ENCODE results near the gene ARHGAP23.

DNA sequence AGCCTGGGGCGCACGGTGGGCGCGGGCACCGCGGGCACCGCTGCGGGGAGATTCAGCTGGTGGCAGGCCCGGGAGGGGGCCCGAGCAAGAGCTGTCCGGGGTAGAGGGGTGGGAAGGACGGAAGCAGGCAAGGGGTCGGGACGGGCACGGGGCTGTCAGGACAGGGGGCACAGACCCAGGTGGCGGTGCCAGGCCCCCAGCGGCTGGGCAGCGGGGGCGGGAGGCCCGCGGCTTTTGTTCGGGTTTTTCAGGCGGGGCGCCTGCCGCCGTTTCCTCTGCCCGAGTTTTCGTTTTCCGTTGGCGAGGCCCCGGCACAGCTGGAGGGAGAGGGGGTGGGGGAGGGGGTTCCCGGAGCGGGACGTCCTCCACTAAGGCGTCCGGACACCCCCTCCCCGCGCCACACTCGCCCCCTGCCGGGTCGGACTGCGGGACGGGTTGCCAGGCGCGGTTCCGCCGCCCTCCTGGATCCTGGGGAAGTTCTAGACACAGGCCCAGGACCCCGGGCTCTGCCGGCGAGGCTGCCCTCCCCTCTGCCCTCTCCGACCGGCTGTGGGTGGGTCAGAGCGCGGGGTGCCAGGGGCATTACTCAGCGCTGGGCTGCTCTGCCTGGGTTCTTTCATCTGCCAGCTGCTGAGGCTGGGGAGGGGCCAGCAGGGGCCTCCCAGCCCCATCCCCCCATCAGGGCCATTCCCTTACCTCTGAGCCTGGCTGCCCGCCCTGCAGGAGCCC lies 543 bp downstream of the ARHGAP23 start:
- TF ChIP-seq, protein P1, sequence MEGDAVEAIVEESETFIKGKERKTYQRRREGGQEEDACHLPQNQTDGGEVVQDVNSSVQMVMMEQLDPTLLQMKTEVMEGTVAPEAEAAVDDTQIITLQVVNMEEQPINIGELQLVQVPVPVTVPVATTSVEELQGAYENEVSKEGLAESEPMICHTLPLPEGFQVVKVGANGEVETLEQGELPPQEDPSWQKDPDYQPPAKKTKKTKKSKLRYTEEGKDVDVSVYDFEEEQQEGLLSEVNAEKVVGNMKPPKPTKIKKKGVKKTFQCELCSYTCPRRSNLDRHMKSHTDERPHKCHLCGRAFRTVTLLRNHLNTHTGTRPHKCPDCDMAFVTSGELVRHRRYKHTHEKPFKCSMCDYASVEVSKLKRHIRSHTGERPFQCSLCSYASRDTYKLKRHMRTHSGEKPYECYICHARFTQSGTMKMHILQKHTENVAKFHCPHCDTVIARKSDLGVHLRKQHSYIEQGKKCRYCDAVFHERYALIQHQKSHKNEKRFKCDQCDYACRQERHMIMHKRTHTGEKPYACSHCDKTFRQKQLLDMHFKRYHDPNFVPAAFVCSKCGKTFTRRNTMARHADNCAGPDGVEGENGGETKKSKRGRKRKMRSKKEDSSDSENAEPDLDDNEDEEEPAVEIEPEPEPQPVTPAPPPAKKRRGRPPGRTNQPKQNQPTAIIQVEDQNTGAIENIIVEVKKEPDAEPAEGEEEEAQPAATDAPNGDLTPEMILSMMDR (conservative IDR thresholded peaks at IDR 0.05 in 1 of 2, IDR thresholded peaks at IDR 0.05 in 1 of 2; ENCODE audit: extremely low read depth in 1 of 2, insufficient read depth in 1 of 2, low read depth in 1 of 2, low read length in 2 of 2), result no peak
- TF ChIP-seq EZH2 (IDR thresholded peaks at IDR 0.05; ENCODE audit: borderline replicate concordance, low read length), result no peak

Measured in mammary epithelial cell (primary cell).